ENCODE measurements around the gene ROR1. TPM values are rescaled to one million over a fixed set of nuclear protein-coding genes. Genes with fewer than 3 reads are reported as not detected.

Gene ROR1
- total and polyA plus RNA-seq, 2 of the 13 experiments (the other 11 are each of a cell fraction or from before 2014, with no cell fraction given) = 0.58 to 2.3 TPM

GRCh38 chr1:63870152-63870551 lies 96.3 kb downstream of the ROR1 start (continued):
- TF ChIP-seq ZNF577 (CRISPR knock-in tag; IDR thresholded peaks at IDR 0.05; ENCODE audit: borderline replicate concordance, low read depth) (no peak), TARDBP (CRISPR knock-in tag; IDR thresholded peaks at IDR 0.05) (no peak), ZNF326 (CRISPR knock-in tag; IDR thresholded peaks at IDR 0.05; ENCODE audit: borderline replicate concordance) (no peak), HIC2 (CRISPR knock-in tag; IDR thresholded peaks at IDR 0.05; ENCODE audit: low read depth) (no peak)

GRCh38 chr1:63871463-63871862 lies 97.6 kb downstream of the ROR1 start:
- DNase-seq (ENCODE audit: low spot score) = no peak
- Histone ChIP-seq H3K4me2 (ENCODE audit: low read depth, low read length) (no peak overlapping the region), H3K4me3 (replicated peaks in 1 of 3; ENCODE audit: insufficient read depth in 1 of 3, low read depth in 2 of 3, low read length in 3 of 3) (no peak overlapping the region), H4K20me1 (ENCODE audit: insufficient read depth, low read length) (no peaks in the 10 kb centered on the region), H3K9me3 (ENCODE audit: low read length) (no peaks in the 10 kb centered on the region), H3K79me2 (ENCODE audit: insufficient read depth, low read length) (no peaks in the 10 kb centered on the region), H3K36me3 (replicated peaks in 1 of 2; ENCODE audit: control insufficient read depth in 1 of 2, insufficient read depth in 2 of 2, low read length in 2 of 2) (no peaks in the 10 kb centered on the region), H3K27ac (ENCODE audit: extremely low read length, insufficient read depth, low read length) (no peak overlapping the region), H3K27me3 (ENCODE audit: control insufficient read depth in 1 of 2, insufficient read depth in 2 of 2, low read length in 2 of 2) (no peaks in the 10 kb centered on the region), H3K9ac (ENCODE audit: insufficient read depth, low read depth, low read length) (no peak overlapping the region), H2AFZ (ENCODE audit: low read length) (no peak overlapping the region), H3K4me1 (ENCODE audit: insufficient read depth, low read length) (no peaks in the 10 kb centered on the region)
- no peak for FAIRE-seq
- ChIA-PET CTCF (ENCODE audit: low intra/inter-chr PET ratio, low total read pairs) (no interaction called here), POLR2A (no interaction called here)
- no TSS peak for BruUV-seq (replicated peaks)
- WGBS (ENCODE audit: low lambda C conversion rate) = 82% methylated on average over 1 of the region's 1 CpG
- in situ Hi-C loops (cut with HindIII; ENCODE audit: extremely low pct_ligation_motif_present, low pct_unique_long_range_greater_than_20kb) = no loop called here
- no peak for ATAC-seq
- intact Hi-C loops (cut with micrococcal nuclease; ENCODE audit: unreplicated experiment) = no loop called here
- no peak for TF ChIP-seq KMT2B (CRISPR knock-in tag; IDR thresholded peaks at IDR 0.05)
- TF ChIP-seq JUN (CRISPR knock-in tag; IDR thresholded peaks at IDR 0.05) = no peak
- TF ChIP-seq MYNN (CRISPR knock-in tag; IDR thresholded peaks at IDR 0.05; ENCODE audit: low read depth) = no peak
- TF ChIP-seq ZFP82 (CRISPR knock-in tag; IDR thresholded peaks at IDR 0.05; ENCODE audit: borderline replicate concordance) = no peak
- TF ChIP-seq ZNF569 (CRISPR knock-in tag; IDR thresholded peaks at IDR 0.05; ENCODE audit: borderline replicate concordance) = no peak
- no peak for TF ChIP-seq BCL6 (CRISPR knock-in tag; IDR thresholded peaks at IDR 0.05)
- no peak for TF ChIP-seq IKZF1 (IDR thresholded peaks at IDR 0.05)
- TF ChIP-seq ZNF512 (CRISPR knock-in tag; IDR thresholded peaks at IDR 0.05) = no peak
- TF ChIP-seq ZNF318 (CRISPR knock-in tag; IDR thresholded peaks at IDR 0.05) = no peak

Measured in HepG2 (cell line).